Measurements from ENCODE around the gene NOL4L.

- no peak for TF ChIP-seq CTCF (IDR thresholded peaks at IDR 0.05)
- TF ChIP-seq EP300 (IDR thresholded peaks at IDR 0.05): no peak
- TF ChIP-seq POLR2AphosphoS5 (IDR thresholded peaks at IDR 0.05): no peak
Measured at GRCh38 chr20:32580970-32581838, 3.9 kb downstream of the NOL4L start.

Data from suprapubic skin (tissue), 4 donors.